ENCODE measurements around the gene ACOT6.

The ACOT6 gene

GRCh38 chr14:73663548-73664212, 51.4 kb downstream of the ACOT6 start:
- Histone ChIP-seq H3K36me3 (ENCODE audit: insufficient read depth, low read length) (no peaks in the 10 kb centered on the region), H3K4me3 (ENCODE audit: low read depth, low read length, poor library complexity, severe bottlenecking) (no peak overlapping the region), H3K9ac (ENCODE audit: low read length) (no peak overlapping the region), H3F3A (ENCODE audit: insufficient read depth, low read length) (no peaks in the 10 kb centered on the region), H3K9me3 (ENCODE audit: low read length) (no peaks in the 10 kb centered on the region), H3K9me2 (ENCODE audit: low read depth, low read length) (no peaks in the 10 kb centered on the region), H3K4me1 (ENCODE audit: insufficient read depth, low read length, severe bottlenecking) (no peaks in the 10 kb centered on the region), H4K20me1 (ENCODE audit: insufficient read depth, low read length) (no peaks in the 10 kb centered on the region), H3K27me3 (ENCODE audit: insufficient read depth, low read length) (no peaks in the 10 kb centered on the region), H3K79me2 (ENCODE audit: insufficient read depth, low read length) (no peaks in the 10 kb centered on the region), H2AFZ (ENCODE audit: low read length) (no peak overlapping the region), H3K4me2 (ENCODE audit: low read length) (no peak overlapping the region), H3K27ac (ENCODE audit: low read depth, low read length, poor library complexity, severe bottlenecking) (no peak overlapping the region)
- TF ChIP-seq EZH2 (IDR thresholded peaks at IDR 0.05; ENCODE audit: borderline replicate concordance, low read length), result no peak
- TF ChIP-seq, protein P1, sequence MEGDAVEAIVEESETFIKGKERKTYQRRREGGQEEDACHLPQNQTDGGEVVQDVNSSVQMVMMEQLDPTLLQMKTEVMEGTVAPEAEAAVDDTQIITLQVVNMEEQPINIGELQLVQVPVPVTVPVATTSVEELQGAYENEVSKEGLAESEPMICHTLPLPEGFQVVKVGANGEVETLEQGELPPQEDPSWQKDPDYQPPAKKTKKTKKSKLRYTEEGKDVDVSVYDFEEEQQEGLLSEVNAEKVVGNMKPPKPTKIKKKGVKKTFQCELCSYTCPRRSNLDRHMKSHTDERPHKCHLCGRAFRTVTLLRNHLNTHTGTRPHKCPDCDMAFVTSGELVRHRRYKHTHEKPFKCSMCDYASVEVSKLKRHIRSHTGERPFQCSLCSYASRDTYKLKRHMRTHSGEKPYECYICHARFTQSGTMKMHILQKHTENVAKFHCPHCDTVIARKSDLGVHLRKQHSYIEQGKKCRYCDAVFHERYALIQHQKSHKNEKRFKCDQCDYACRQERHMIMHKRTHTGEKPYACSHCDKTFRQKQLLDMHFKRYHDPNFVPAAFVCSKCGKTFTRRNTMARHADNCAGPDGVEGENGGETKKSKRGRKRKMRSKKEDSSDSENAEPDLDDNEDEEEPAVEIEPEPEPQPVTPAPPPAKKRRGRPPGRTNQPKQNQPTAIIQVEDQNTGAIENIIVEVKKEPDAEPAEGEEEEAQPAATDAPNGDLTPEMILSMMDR (IDR thresholded peaks at IDR 0.05; ENCODE audit: low read length), result no peak

DNA sequence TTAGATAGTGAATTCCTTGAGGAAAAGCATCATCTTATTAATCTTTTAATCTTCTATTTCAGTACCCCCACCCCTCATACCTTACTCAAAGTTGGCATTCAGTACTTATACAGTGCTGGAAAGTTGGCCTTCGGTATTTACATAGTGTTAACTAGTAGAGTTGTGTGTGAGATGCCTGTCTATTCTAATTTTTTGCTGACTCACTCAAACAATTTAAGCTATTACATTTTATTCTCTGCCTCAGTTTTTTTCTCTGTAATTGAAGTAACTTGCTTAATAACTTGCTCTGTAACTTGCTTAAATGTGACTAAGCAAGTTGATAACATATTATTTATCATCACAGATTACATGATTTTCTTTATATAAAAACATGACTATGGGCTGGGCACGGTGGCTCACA, 52.8 kb downstream of the ACOT6 start:
- Histone ChIP-seq H2AFZ (ENCODE audit: low read length) (no peak overlapping the region), H3K27me3 (ENCODE audit: insufficient read depth, low read length) (no peaks in the 10 kb centered on the region), H3K36me3 (ENCODE audit: insufficient read depth, low read length) (no peaks in the 10 kb centered on the region), H3K27ac (ENCODE audit: low read depth, low read length, poor library complexity, severe bottlenecking) (no peak overlapping the region), H3K79me2 (ENCODE audit: insufficient read depth, low read length) (no peaks in the 10 kb centered on the region), H3K4me3 (ENCODE audit: low read depth, low read length, poor library complexity, severe bottlenecking) (no peak overlapping the region), H3K9me3 (ENCODE audit: low read length) (no peaks in the 10 kb centered on the region), H4K20me1 (ENCODE audit: insufficient read depth, low read length) (no peaks in the 10 kb centered on the region), H3F3A (ENCODE audit: insufficient read depth, low read length) (no peaks in the 10 kb centered on the region), H3K9ac (ENCODE audit: low read length) (no peak overlapping the region), H3K4me1 (ENCODE audit: insufficient read depth, low read length, severe bottlenecking) (no peaks in the 10 kb centered on the region), H3K4me2 (ENCODE audit: low read length) (no peak overlapping the region), H3K9me2 (ENCODE audit: low read depth, low read length) (no peaks in the 10 kb centered on the region)
- TF ChIP-seq, protein P1 (IDR thresholded peaks at IDR 0.05; ENCODE audit: low read length), result no peak
- no peak for TF ChIP-seq EZH2 (IDR thresholded peaks at IDR 0.05; ENCODE audit: borderline replicate concordance, low read length)

GRCh38 chr14:73666583-73666982, 54.3 kb downstream of the ACOT6 start:
- Histone ChIP-seq H4K20me1 (ENCODE audit: insufficient read depth, low read length) (no peaks in the 10 kb centered on the region), H3K4me1 (ENCODE audit: insufficient read depth, low read length, severe bottlenecking) (no peaks in the 10 kb centered on the region), H3K4me3 (ENCODE audit: low read depth, low read length, poor library complexity, severe bottlenecking) (no peak overlapping the region), H3K4me2 (ENCODE audit: low read length) (no peak overlapping the region), H3K27me3 (ENCODE audit: insufficient read depth, low read length) (no peaks in the 10 kb centered on the region), H3K79me2 (ENCODE audit: insufficient read depth, low read length) (no peaks in the 10 kb centered on the region), H3F3A (ENCODE audit: insufficient read depth, low read length) (no peaks in the 10 kb centered on the region), H3K36me3 (ENCODE audit: insufficient read depth, low read length) (no peaks in the 10 kb centered on the region), H3K27ac (ENCODE audit: low read depth, low read length, poor library complexity, severe bottlenecking) (no peak overlapping the region), H3K9ac (ENCODE audit: low read length) (no peak overlapping the region), H3K9me3 (ENCODE audit: low read length) (no peaks in the 10 kb centered on the region), H2AFZ (ENCODE audit: low read length) (no peak overlapping the region), H3K9me2 (ENCODE audit: low read depth, low read length) (no peaks in the 10 kb centered on the region)
- TF ChIP-seq, protein P1 (IDR thresholded peaks at IDR 0.05; ENCODE audit: low read length), result no peak
- no peak for TF ChIP-seq EZH2 (IDR thresholded peaks at IDR 0.05; ENCODE audit: borderline replicate concordance, low read length)

All from OCI-LY1 (cell line).